Measurements from ENCODE around the gene PDPR.
A peak's percentile ranks its signal among the peaks of the same experiment; 100 is the strongest.
"Not testable (repeated sequence)": the region's sequence is repeated elsewhere in the genome, so short reads cannot be mapped to it uniquely, and the experiment has no call there.

The PDPR gene

DNA sequence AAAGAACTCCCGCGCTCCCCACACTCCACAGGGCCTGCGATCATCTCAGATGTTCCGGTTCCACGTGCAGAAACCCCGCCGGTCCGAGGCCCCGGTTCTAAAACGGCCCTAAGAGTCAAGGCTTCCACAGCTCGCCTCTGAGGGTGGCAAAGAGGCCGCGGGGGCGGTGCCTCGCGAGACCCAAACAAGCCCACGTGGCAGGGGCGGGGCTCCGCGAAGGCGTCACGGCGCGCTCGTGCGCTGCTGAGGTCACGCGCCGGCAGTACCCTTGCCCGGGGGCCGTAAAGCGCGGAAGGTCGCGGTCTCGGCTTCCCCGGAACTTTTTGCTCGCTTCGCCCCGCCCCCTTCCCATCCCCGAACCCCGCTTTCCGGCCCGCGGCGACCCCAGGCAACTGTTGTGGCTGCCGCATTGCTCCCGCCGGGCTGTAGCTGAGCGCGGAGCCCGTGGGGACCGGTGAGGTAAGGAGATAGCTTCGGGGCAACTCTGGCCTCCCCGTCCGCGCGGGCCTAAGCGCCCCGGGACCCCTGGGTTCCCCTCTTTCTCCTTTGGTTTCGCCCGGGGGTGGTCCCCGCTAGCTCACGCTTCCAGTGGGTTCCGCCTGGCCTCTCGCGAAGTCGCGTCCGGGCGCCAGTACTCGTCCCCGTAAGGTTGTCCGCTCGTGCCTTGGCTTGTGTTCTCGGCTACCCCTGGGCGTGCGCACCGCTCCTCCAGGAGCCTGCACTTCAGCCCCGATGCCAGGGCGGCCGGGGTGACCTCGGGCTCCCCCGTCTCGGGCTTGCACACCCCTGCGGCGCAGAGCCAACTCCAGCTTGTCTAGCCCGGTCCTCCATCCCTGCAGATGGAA lies at the start of gene PDPR:
Gene PDPR, plus strand, starts transcription at position 351 of the 845 bp plus-strand sequence. CDS start 6,161 bp downstream, outside the sequence.
- not testable (repeated sequence) for DNase-seq

DNA sequence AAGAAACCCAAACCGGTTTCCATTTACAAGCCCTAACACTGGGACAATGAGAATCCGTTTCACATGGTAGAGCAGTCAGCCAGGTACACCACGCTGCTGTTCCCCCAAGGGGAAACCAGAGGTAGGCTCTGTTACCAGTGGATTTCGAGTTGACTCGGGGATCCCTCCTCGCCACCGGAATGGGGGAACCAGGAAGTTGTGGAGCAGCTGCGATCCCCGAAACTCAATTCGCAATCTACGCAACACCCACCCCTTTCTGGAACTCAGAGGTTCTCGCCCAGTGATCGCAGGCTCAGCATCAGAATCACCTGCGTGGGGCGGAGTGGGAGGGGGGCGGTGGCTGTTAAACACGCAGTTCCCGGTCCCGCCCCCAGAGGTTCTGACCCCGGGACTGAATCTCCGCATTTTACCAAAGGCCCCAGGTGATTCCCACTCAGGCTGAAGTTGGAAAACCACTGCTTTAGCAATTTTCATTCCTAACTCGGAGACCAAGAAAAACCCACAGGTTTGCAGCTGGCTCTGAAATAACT lies 49.2 kb upstream of the PDPR start:
- DNase-seq, result not testable (repeated sequence)

DNA sequence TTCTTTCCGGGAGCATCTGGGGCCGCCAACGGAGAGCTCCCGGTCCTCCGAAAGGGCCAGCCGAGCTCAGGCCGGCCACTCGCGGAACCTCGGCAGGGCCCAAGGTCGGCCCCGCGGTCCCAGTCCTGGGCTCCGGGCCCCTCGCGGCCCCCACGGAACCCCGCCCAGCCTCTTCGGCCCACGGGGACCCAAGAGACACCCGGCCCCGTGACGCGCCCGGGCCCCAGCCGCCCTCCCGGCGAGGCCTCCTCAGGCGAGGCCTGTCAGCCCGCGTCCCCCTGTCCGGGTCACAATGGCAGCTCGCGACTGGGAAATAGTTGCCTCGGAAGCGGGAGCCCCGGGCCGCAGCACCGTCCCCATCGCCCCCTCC lies 48.8 kb upstream of the PDPR start:
- not testable (repeated sequence) for DNase-seq

DNA sequence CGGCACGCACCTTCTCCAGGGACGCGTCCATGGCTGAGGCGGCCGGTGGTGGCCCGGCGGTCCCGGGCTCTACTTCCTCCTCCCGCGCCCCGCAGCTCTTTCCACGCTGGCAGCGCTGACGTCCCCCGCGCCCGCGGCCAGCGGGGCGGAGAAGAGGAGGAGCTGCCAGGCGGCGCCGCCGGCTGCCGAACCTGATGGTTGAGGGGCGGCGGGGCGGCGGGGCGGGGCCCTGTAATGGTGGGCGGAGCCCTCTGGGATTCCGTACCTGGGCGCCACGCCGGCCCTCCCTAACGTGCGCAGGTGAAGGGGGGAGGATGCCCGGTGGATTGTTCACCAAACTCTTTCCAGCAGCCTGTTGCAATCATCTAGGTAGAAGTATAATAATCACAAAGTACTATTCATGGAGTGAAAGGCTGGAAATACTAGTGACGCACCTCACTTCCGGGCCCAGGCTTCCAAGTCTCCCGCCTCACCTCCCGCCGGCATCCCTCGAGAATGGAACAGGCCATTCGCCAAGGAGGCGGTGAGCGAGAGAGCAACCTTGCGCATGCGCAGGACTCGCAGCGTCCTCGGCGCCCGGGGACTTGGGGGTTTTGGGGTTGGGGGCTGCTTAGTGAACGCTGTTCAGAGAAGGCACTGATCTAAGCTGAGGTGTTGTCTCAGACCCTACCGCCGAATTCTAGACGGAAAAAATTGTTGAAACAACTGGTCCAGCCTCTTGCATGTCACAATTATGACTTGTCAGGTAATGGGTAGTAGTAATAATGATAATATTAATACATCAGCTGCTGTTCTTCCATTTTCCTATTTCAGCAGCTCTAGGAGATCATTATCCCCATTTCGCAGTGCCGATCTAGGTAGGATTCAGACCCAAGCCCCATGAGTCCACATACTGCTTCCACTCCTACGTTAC lies 48.1 kb upstream of the PDPR start:
- peak; percentile 24 for DNase-seq

DNA sequence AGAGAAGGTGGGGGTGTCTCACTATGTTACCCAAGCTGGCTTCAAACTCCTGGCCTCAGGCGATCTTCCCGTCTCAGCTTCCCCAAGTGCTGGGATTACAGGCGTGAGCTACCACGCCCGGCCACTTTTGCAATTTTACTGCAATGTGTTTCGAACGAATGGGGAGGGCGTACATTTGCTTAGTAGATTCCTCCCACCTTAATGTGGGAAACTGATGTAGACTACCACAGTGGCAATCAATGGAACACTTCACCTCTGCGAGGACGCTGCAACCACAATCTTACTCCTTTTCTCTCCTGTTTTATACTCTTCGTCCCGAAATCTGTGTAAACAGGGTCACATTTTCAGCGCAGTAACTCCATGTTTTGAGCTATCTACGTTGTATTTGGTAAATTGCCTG lies 47.4 kb upstream of the PDPR start:
- not testable (repeated sequence) for DNase-seq

DNA sequence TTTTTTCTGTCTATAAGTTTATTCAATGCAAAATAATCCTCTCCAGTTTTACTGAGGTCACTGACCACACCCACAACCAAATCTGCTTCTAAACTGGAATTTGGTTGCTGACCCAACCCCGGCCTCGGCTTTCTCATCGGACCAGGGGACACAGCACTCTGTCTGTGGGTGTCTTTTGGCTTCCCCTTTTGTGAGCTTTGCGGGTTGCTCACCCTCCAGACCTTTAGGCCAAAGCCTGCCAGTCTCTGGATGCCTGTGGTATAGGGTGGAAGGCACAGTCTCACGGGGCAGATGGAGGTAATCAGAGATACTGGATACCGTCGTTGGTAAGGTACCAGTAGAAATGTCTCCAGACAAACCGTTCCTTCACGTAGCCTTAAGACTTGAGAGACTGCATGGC lies 35.1 kb upstream of the PDPR start:
- DNase-seq, result not testable (repeated sequence)

DNA sequence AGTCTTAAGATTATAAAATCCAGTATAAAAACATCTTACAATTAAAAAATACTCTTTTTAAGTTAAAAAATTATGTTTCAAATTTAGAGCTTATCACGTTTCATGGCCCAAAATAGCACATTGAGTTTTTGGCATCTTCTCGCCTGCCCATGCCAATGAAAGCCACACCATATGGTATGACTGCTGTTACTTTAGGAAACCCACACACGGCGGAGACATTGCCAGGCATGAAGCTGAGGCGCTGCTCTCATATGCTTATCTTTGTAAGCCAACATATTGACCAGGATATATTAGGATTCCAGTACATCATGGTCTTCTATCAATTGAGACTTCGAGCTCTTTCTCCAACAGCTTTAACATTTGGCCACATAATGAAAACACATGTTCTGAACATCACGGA lies 32.9 kb upstream of the PDPR start:
- DNase-seq, result not testable (repeated sequence)

DNA sequence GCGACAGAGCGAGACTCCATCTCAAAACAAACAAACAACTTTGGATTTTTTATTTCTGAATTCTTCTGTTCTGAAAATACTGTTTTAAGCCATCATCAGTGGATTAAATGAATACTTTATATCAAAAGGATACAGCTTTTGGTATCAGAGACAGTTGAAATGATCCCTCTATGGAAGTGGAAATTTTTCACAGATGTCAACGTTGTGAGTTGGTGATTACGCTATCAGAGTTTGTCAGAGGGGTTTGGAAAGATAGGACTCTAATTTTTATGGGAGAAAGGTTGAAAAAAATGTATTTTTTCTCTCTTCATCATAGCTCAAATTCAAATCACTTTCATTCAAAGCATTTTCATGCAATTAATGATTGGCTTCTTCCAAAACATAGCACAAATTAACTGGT lies 30.2 kb upstream of the PDPR start:
- not testable (repeated sequence) for DNase-seq

DNA sequence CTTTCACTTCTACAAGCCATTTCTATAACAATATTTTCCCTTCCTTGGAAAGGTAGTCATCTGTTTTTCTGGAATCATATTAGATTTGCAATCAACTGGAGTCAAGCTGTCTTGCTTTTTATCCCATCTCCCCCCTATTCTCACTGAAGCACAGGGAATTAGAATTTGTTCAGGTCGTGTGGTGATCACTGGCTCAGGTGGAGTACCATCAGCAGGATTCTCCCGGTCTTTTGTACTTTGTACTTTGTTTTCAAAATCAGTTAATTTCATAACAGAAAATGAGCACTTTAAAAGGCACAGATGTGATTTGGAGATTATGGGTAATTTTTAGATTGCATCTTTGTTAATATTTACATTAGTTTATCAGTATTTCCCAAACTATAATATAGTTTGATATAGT lies 26.0 kb upstream of the PDPR start:
- DNase-seq, result not testable (repeated sequence)

DNA sequence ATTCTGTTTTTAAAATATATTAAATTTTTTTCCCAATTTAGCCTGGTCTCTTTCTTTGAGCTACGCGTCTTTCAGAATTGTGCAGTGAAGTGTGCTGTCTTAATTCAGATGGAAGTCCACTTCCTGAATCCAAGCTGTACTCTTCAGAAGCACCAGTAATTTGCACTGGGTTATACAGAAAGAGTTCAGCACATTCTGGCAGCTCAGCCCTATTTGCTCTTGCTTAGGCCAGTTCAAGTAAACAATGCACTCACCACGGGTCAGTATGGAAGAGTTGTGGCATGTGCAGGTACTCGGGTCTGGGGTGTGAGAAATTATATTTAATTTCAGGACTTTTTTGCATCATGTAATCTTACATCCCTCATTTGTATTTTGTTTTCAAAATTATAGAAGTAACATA lies 25.3 kb upstream of the PDPR start:
- DNase-seq, result not testable (repeated sequence)

DNA sequence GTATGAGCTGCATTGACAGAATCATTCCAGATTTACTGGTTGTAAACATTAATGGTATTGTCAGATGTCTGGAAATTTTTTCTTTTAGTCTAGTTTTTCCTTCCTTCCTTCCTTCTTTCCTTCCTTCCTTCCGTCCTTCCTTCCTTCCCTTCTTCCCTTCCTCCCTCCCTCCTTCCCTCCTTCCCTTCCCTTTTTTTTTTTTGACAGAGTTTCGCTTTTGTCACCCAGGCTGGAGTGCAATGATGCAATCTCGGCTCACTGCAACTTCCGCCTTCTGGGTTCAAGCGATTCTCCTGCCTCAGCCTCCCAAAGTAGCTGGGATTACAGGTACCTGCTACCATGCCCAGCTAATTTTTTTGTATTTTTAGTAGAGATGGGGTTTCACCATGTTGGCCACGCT lies 24.8 kb upstream of the PDPR start:
- not testable (repeated sequence) for DNase-seq

DNA sequence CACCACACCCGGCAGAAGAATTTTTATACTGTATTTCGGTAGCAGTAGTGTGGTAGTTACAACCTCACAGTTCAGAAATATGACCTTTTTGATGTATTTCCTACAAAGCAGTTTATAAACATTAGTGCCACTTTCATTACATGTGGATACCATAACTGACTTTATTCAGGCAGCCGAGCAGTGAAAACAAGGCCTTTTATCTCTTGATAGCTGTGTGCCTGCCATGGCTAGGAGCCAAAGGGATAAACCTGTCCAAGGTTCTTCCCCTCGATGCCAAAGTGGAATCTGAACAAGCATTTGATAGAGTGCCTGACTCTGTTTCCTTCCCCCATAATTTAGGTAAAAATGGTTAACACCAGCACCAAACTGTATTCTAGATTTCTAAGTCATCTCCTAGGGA lies 23.0 kb upstream of the PDPR start:
- not testable (repeated sequence) for DNase-seq

DNA sequence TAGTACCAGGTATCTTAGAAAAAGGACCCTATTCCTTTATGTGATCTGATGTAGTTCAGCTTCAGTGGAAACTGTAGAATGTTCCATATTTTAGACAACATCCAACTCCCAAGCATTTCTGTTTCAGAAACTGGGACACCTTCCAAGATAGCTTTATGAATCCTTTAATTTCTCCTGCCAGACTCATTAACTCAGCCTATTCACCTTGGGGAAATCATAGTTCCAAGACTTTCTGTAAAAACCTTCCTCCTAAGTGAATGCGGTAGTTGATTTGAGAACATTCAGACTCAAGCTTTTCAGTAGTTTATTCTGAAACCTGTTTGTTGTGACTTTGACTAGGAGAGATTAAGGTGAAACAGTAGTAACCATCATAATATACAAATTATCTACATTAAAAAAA lies 20.0 kb upstream of the PDPR start:
- DNase-seq, result not testable (repeated sequence)

DNA sequence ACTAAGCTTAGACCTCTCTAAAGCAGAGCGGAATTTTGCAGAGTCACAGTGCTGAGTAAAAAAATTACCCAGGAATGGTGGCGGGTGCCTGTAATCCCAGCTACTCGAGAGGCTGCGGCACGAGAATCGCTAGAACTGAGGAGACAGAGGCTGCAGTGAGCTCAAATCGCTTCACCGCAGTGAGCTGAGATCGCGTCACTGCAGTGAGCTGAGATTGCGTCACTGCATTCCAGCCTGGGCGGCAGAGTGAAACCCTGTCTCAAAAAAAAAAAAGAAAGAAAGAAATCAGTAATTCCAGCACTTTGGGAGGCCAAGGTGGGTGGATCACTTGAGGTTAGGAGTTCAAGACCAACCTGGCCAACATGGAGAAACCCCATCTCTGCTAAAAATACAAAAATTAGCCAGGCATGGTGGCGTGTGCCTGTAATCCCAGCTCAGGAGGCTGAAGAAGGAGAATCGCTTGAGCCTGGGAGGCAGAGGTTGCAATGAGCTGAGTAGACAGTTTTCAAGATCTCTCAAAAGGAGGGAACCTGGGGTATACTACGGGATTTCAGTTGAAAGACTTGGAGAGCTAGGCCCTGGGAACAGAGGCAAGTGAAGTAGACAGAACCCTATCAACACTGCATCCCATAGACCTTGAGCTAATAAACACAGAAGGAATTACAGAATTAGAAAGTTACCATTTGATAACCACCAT lies 4.4 kb upstream of the PDPR start:
- not testable (repeated sequence) for DNase-seq

DNA sequence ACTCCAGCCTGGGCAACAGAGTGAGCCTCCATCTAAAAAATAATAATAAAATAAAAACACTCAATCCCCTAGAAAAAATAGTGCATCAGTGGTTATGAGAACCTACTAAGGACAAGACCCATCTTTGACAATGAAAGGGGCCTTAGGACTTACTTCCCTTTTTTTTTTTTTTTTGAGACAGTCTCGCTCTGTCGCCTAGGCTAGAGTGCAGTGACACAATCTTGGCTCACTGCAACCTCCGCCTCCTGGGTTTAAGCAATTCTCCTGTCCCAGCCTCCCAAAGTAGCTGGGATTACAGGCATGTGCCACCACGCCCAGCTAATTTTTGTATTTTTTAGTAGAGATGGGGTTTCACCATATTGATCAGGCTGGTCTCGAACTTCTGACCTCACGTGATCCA lies 2.0 kb upstream of the PDPR start:
- DNase-seq, result not testable (repeated sequence)

DNA sequence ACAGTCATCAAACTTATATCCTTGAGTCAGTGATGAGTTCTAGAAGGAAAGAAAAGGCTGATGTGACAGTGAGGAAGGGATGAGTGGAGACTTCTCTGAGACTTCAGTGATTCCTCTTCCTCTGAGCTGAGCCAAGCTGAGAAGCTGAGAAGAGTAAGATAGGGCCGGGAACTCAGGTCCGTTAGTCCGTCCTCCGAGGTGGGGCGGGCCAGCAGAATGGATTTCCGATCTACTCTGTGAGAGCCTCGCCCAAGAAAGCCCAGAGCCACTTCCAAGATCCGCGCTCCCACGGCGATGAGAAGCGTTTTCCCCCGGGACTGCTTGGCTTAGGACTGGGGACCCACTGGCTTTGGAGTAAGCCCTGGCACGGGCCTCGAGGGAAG lies 542 bp upstream of the PDPR start:
- DNase-seq, result not testable (repeated sequence)

DNA sequence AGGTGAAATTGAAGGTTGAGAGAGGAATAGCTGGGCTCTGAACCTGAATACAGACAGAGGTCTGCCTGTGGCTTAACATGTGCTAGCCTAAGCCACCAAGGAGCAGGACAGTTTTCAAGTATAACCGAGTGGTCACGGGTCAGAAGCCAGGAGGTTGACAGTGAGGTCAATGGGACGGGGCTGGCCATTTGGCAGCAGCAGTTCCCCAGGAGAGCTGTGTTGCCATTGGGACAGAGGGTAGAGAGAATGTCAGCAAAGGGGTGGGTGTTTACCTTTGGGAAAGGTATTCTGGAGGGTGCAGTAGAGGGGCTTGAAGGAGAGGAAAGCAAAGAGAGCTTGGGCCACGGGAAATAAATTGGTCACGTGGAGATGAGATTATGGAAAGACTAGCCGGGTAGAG lies 4.2 kb downstream of the PDPR start:
- not testable (repeated sequence) for DNase-seq

DNA sequence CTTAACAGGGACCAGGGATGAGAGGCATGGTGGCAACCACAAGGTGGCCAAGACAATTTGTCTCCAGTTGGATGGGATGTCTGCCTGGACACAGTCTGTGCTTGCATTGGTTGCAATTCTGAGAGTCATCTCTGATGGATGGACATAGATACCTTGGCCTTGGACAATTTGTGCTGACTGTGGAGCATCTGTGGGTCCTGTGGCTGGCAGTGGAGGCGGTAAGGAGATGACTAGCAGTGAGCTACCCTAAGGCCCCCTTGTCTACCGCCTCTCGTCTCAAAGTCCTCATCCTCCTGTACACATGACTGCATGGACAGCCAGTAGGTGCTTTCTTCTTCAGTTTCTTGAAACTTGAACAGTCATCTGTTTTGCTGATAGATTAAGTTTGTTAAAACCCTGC lies 4.6 kb downstream of the PDPR start:
- DNase-seq, result not testable (repeated sequence)

DNA sequence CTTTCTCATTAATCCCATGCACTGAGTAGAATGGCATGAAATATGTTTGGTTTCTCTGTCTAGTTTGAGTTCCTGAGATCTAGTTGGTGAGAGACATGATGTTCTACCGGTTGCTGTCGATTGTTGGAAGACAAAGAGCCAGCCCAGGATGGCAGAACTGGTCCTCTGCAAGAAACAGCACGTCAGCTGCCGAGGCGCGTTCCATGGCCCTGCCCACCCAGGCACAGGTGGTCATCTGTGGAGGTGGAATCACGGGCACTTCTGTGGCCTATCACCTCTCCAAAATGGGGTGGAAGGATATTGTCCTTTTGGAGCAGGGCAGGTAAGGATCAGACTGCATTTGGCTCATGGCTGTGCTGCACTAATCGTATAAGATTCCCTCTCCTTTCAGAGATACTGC lies 6.3 kb downstream of the PDPR start:
- not testable (repeated sequence) for DNase-seq

DNA sequence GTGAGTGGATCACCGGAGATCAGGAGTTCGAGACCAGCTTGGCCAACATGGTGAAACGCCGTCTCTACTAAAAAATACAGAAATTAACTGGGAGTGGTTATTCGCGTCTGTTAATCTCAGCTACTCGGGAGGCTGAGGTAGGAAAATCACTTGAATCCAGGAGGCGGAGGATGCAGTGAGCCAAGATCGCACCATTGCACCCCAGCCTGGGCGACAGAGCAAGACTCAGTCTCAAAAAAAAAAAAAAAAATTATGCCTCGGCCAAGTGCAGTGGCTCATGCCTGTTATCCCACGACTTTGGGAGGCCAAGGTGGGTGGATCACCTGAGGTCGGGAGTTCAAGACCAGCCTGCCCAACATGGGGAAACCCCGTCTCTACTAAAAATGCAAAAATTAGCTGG lies 9.7 kb downstream of the PDPR start:
- DNase-seq, result not testable (repeated sequence)

DNA sequence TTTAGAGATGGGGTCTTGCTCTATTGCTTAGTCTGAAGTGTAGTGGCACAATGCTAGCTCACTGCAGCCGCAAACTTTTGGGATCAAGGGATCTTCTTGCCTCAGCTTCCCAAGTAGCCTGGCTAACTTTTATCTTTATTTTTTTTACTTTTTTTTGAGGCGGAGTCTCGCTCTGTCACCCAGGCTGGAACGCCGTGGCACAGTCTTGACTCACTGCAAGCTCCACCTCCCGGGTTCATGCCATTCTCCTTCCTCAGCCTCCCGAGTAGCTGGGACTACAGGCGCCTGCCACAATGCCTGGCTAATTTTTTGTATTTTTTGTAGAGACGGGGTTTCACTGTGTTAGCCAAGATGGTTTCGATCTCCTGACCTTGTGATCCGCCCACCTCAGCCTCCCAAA lies 12.1 kb downstream of the PDPR start:
- not testable (repeated sequence) for DNase-seq

DNA sequence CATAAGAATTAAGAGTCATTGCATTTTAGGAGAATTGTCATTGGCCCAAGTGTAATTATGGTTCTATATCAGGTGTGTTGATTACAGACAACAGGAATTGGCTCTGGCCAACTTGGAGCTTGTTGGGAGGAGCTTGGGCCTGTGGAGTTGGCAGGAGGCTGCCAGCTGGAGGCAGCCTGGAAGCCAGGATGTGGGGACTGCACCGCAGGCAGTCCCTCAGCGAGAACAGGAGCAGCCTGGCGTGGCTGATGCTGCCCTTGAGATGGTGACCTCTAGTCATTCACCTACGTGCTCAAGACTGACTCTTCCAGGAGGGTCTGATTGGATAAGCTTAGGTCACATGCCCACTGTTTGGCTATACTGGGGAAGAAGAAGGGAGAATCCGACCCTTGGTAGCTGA lies 13.6 kb downstream of the PDPR start:
- not testable (repeated sequence) for DNase-seq

DNA sequence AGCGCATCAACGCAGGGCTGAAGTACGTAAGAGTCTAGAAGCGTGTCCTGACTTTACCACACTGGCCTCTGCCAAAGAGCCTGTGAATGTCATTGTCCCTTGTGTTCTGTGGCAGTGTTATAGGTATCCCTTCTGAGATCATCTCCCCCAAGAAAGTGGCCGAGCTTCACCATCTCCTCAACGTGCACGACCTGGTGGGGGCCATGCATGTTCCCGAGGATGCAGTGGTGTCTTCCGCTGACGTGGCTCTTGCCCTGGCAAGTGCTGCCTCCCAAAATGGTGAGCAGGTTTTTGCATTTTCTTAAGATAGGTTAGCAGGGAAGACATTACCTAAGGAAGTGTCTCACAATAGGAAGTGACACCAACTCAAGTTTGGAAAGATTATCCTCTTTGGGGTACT lies 14.7 kb downstream of the PDPR start:
- not testable (repeated sequence) for DNase-seq

Data from NCI-H2029 treated with DMSO at 0.1 percent for 48 hours (cell line).